ENCODE measurements around the gene ZNF581.

Gene ZNF581

DNA sequence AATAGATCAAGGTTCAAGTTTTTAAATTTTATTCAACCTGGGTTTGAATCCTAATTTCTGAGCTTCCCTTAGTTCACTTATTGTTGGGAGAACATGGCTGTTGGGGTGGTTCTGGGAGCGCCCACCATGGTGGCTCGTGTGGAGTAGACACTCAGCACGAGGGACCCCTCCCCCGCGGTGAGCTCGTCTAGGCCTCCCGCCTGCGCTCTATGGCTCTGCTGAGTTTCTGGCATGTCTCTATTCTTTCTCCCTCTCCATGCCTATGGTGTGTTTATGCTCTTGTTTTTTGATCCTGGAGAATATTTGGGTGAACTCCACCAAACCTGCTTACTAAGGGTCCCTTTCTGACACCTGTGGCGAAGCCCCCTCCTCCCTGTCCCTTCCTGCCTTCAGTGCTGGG, 30.0 kb downstream of the ZNF581 start:
- peaks cover 55% of the 10 kb centered on the region for H3K36me3 ChIP-seq (ENCODE audit: insufficient read depth, low read length)
- H3K9me2 ChIP-seq (ENCODE audit: low read depth, low read length) = no peaks in the 10 kb centered on the region
- H3F3A ChIP-seq (ENCODE audit: insufficient read depth, low read length) = no peaks in the 10 kb centered on the region; the same call in 1 of the 2 replicates
- peak overlapping the region; percentile 51 for H3K27ac ChIP-seq (ENCODE audit: low read depth, low read length, poor library complexity, severe bottlenecking)
- peaks cover 53% of the 10 kb centered on the region for H3K4me1 ChIP-seq (ENCODE audit: insufficient read depth, low read length, severe bottlenecking)
- no peak overlapping the region for H3K4me3 ChIP-seq (ENCODE audit: low read depth, low read length, poor library complexity, severe bottlenecking)
- no peak overlapping the region for H2AFZ ChIP-seq (ENCODE audit: low read length)
- H3K9me3 ChIP-seq (ENCODE audit: low read length) = no peaks in the 10 kb centered on the region
- no peak overlapping the region; the same call in 1 of the 2 replicates for H3K9ac ChIP-seq (ENCODE audit: low read length)
- peaks cover 24% of the 10 kb centered on the region for H3K79me2 ChIP-seq (ENCODE audit: insufficient read depth, low read length)
- TF ChIP-seq EZH2 (IDR thresholded peaks at IDR 0.05; ENCODE audit: borderline replicate concordance, low read length) = no peak
- TF ChIP-seq, protein P1, sequence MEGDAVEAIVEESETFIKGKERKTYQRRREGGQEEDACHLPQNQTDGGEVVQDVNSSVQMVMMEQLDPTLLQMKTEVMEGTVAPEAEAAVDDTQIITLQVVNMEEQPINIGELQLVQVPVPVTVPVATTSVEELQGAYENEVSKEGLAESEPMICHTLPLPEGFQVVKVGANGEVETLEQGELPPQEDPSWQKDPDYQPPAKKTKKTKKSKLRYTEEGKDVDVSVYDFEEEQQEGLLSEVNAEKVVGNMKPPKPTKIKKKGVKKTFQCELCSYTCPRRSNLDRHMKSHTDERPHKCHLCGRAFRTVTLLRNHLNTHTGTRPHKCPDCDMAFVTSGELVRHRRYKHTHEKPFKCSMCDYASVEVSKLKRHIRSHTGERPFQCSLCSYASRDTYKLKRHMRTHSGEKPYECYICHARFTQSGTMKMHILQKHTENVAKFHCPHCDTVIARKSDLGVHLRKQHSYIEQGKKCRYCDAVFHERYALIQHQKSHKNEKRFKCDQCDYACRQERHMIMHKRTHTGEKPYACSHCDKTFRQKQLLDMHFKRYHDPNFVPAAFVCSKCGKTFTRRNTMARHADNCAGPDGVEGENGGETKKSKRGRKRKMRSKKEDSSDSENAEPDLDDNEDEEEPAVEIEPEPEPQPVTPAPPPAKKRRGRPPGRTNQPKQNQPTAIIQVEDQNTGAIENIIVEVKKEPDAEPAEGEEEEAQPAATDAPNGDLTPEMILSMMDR (IDR thresholded peaks at IDR 0.05; ENCODE audit: low read length) = no peak
- H3K4me2 ChIP-seq (ENCODE audit: low read length) = peak overlapping the region; percentile 1; the same call in 1 of the 2 replicates
- H4K20me1 ChIP-seq (ENCODE audit: insufficient read depth, low read length) = no peaks in the 10 kb centered on the region
- H3K27me3 ChIP-seq (ENCODE audit: insufficient read depth, low read length) = no peaks in the 10 kb centered on the region

DNA sequence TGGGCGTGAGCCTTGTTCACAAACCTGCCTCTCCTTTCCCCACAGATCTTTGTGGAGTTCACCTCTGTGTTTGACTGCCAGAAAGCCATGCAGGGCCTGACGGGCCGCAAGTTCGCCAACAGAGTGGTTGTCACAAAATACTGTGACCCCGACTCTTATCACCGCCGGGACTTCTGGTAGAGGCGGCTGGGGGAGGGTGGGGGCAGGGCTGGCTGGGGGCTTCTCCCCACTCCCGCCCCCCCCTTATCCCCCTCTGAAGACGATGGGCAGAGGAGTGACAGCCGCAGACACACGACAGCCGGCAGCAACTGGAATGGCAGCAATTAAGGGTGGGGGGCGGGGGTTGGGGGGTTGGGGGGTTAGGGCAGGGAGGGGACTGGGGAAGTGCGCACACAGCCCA, 30.4 kb downstream of the ZNF581 start:
- no peaks in the 10 kb centered on the region for H3K27me3 ChIP-seq (ENCODE audit: insufficient read depth, low read length)
- H3K4me2 ChIP-seq (ENCODE audit: low read length) = peak overlapping the region; percentile 1; the same call in 1 of the 2 replicates
- H3K9me2 ChIP-seq (ENCODE audit: low read depth, low read length) = no peaks in the 10 kb centered on the region
- H3K27ac ChIP-seq (ENCODE audit: low read depth, low read length, poor library complexity, severe bottlenecking) = peak overlapping the region; percentile 51
- TF ChIP-seq, protein P1 (IDR thresholded peaks at IDR 0.05; ENCODE audit: low read length) = no peak
- TF ChIP-seq EZH2 (IDR thresholded peaks at IDR 0.05; ENCODE audit: borderline replicate concordance, low read length) = no peak
- H4K20me1 ChIP-seq (ENCODE audit: insufficient read depth, low read length) = no peaks in the 10 kb centered on the region
- H3K36me3 ChIP-seq (ENCODE audit: insufficient read depth, low read length) = peaks cover 55% of the 10 kb centered on the region
- H3K9me3 ChIP-seq (ENCODE audit: low read length) = no peaks in the 10 kb centered on the region
- no peak overlapping the region for H2AFZ ChIP-seq (ENCODE audit: low read length)
- peak overlapping the region; percentile 97 for H3K4me3 ChIP-seq (ENCODE audit: low read depth, low read length, poor library complexity, severe bottlenecking)
- H3K9ac ChIP-seq (ENCODE audit: low read length) = no peak overlapping the region
- peaks cover 58% of the 10 kb centered on the region for H3K4me1 ChIP-seq (ENCODE audit: insufficient read depth, low read length, severe bottlenecking)
- peaks cover 24% of the 10 kb centered on the region for H3K79me2 ChIP-seq (ENCODE audit: insufficient read depth, low read length)
- no peaks in the 10 kb centered on the region; the same call in 1 of the 2 replicates for H3F3A ChIP-seq (ENCODE audit: insufficient read depth, low read length)

DNA sequence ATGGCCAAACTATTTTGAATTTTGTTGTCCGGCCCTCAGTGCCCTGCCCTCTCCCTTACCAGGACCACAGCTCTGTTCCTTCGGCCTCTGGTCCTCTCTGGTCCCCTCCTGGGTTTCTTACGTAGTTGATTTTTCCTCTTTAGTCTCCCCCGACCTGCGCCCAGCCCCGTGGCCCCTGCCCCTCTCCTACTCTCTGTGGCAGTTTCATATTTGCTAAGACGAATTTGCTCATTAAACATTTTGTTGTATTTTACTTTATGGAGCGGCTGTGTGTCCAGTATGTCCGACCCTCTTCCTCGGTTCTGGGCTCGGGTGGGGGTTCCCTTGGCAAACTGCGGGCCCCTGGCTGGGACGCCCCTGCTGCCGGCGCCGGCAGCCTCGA, 31.0 kb downstream of the ZNF581 start:
- peak overlapping the region; percentile 62 for H3K9ac ChIP-seq (ENCODE audit: low read length)
- peak overlapping the region; percentile 73 for H3K4me2 ChIP-seq (ENCODE audit: low read length)
- no peaks in the 10 kb centered on the region for H3K27me3 ChIP-seq (ENCODE audit: insufficient read depth, low read length)
- peak overlapping the region; percentile 97 for H3K4me3 ChIP-seq (ENCODE audit: low read depth, low read length, poor library complexity, severe bottlenecking)
- no peak for TF ChIP-seq EZH2 (IDR thresholded peaks at IDR 0.05; ENCODE audit: borderline replicate concordance, low read length)
- TF ChIP-seq, protein P1 (IDR thresholded peaks at IDR 0.05; ENCODE audit: low read length) = no peak
- peaks cover 55% of the 10 kb centered on the region for H3K36me3 ChIP-seq (ENCODE audit: insufficient read depth, low read length)
- H3K27ac ChIP-seq (ENCODE audit: low read depth, low read length, poor library complexity, severe bottlenecking) = peak overlapping the region; percentile 47
- H3K9me3 ChIP-seq (ENCODE audit: low read length) = no peaks in the 10 kb centered on the region
- no peaks in the 10 kb centered on the region for H3K9me2 ChIP-seq (ENCODE audit: low read depth, low read length)
- no peaks in the 10 kb centered on the region for H4K20me1 ChIP-seq (ENCODE audit: insufficient read depth, low read length)
- no peak overlapping the region for H2AFZ ChIP-seq (ENCODE audit: low read length)
- H3K4me1 ChIP-seq (ENCODE audit: insufficient read depth, low read length, severe bottlenecking) = peaks cover 63% of the 10 kb centered on the region
- peaks cover 25% of the 10 kb centered on the region for H3K79me2 ChIP-seq (ENCODE audit: insufficient read depth, low read length)
- no peaks in the 10 kb centered on the region; the same call in 1 of the 2 replicates for H3F3A ChIP-seq (ENCODE audit: insufficient read depth, low read length)
